RCC 7860 (cell line): ENCODE data around the gene LAMA1.
"Not testable (repeated sequence)": the region's sequence is repeated elsewhere in the genome, so short reads cannot be mapped to it uniquely, and the experiment has no call there.

ENCODE experiments used
- DNase-seq: peaks from one replicate; pipeline ENCODE4 v3.0.0-alpha.2; 2015; ENCODE audit warnings: low spot score
- FAIRE-seq: peaks from 2 replicates; lab custom pipeline; 2012; peaks lifted over from hg19 to GRCh38; lab: Jason Lieb, UNC

The LAMA1 gene

DNA sequence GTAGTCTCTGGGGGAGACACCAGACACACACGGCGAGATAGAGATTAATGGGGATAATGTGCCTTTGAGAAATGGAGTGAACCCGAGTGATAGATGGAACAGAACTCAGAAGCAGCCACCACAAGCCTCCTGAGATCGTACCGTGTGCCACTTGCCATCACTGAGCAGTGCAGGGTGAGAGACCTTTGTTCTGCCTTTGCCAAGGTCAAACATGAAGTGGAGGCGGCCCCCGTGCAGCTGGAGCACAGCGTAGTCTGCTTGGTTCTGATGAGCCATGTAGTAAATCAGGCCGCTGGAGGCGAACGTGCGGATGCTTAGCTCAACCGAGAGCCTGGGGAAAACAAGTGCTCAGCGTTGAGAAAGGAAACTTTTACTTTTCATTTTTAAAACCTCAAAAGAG lies 167.0 kb downstream of the LAMA1 start:
- DNase-seq (no peak), FAIRE-seq (no peak)

DNA sequence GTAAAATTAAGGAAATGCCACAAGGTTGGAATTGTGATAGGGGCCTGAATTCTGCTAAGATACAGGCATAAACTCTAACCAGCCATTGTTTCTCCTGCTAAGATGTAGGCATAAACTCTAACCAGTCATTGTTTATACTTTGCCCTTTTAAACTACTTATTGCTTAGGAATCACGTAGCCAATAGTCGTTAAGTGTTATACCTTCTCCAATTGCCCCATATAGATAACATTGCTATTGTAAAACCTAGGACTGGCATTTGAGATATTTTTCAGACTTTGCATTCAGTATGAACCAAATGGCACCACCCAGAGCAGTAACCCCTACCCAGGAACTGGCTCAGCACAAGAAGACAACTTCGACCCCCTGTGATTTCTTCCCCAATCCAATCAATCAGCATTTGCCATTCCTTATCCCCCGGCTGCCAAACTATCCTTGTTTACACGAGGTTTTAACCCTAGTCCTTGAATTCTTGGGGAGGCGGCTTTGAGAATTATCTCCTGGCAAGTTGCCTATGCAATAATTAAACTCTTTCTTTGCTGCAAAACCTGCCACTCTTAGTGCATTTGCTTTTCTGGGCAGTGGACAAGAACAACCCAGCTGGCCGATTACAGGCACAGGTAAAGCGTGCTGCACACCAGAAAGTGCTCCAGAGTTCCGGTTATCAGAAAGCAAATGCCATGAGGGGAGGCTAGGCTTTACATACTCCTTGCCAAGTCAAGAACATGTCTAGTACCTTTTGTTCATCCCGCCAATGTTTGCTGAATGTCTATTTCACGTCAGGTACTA lies 167.6 kb downstream of the LAMA1 start:
- no peak for DNase-seq
- no peak for FAIRE-seq

DNA sequence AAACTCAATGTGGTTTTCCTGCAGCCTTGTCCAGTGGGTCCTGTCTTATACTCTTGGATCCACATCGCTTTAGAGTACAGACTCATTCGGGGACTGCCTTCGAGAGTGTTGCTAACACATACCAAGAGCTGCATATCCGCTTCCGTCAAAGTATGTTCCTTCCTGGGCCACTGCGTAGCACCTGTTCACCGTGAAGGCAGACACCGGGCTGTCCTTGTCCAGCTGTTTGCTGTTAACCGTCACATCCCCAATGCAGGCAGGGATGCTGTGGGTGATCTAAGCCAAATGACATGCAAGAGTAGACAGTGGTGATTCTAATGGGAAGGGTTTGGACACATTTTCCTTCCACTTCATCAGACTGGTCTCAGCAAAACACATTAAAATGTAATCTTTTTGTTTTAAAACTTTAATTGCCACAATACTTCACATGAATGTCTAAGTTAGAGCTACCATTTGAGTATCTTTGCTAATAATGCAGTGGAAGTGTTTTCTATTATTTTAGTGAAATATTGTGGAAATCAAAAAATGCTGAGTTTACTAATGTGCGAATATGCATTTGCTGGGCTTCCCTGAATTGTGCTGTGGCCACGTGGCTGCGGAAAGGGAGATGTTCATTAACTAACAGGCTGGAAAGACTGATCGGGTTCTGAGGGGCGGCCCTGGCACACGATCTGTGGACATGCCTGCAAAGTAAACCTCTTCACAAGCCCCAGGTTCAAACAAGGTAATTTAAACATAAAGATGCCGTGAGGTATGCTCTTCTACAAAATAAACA lies 169.1 kb downstream of the LAMA1 start:
- FAIRE-seq (no peak), DNase-seq (no peak)

DNA sequence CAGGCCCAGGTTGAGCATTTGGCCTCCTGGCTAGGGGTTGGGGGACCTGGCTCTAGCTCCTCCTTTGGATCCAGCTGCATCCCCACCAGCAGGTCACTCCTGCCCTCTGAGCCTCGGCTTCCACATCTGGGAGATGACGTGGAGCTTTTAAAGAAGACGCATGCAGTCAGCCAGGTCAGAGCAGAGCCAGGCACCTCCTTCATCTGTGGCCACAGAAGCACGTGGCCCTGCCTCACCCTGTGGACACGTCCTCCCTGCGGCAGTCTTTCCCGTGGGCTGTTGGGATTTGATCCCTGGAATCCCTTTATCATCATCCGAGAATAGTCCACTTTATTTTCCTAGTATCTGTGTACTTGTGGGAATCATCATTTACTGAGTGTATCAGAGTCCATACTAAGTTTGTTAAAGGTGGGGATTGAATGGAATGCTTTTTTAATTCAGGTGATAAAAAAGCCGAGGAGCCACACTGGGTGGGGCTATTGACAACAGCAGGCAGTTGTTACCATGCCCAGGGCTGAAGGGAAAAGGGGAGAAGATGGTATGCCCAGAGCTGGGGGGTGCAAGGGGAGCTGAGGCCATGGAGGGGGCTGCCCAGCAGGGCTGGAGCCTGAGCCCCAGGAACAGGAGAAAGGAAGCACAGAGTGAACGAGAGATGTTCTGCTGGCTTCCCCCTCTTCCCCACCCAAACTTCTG lies 170.1 kb downstream of the LAMA1 start:
- no peak for DNase-seq
- no peak for FAIRE-seq

DNA sequence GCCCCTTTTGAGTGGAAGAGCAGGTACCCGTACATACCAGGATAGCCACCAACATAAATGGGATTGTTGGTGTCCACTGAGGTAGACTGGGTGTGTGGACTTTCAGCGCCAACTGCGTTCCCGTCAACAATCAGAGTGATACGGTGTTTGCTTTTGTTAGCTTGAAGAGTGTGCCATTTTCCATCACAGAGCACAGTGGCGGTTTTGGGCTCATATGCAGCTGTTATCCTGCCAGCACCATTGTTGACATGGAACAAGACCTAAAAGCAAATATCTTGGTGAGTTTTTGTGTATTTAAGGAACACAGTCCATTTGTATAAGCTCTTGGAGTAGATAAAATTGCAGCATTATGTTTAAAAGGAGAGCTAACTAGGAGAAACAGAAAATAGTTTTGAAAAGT lies 174.5 kb downstream of the LAMA1 start:
- FAIRE-seq (no peak), DNase-seq (no peak)

DNA sequence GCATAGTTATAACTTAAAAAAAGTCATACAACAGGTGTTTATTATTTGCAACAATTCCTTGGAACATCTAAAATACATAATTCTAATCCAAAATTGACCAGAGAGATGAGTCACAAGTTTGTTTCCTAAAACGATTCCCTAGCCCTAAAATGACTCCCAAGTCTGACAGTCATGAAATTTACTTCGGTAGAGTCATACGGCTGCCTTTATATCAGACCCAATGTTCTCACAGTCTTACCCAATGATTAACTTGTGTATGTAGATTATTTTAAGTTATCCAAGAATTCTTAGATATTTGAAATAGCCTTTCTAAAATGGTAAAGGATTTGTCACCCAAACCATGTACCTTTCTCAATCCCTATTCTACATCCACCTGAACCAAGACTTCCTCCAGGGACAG lies 174.9 kb downstream of the LAMA1 start:
- no peak for FAIRE-seq
- DNase-seq = no peak

DNA sequence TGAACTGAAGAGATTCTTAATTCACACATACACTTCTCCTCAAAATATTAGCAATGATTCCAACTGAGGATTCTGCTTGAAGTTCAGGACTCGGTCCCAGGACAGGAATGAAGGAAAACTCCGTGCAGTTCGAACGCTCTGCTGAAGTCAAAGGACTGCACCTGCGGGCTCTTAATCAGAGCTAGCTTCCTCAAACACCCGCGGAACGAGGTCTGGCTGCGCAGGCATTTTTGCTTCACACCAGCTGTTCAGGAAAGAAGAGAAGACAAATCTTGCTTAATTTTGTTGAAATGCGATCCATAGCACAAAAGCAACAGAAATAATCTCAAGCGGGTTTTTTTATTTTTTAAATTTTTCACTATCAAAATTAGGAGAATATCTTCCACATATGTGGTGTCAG lies 175.6 kb downstream of the LAMA1 start:
- FAIRE-seq (no peak), DNase-seq (no peak)

DNA sequence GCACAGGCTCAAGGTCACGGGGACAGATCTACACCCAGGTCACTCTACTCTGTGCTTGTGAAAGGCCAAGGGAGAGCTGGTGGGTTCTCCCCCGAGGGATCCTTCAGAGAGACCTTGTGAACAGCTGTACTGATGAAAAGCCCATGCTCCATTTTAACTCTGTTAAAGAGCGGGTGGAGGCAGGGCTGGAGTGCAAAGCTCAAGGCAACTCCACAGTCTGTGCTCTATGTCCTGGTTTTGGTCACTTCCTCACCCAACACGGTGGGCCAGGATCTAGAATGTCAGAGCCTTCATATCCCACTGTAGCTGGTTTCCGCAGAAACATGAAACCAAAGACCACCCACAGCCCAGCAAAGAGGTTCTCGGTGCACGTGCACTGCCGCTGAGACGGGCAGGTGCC lies 177.1 kb downstream of the LAMA1 start:
- FAIRE-seq (no peak), DNase-seq (no peak)

DNA sequence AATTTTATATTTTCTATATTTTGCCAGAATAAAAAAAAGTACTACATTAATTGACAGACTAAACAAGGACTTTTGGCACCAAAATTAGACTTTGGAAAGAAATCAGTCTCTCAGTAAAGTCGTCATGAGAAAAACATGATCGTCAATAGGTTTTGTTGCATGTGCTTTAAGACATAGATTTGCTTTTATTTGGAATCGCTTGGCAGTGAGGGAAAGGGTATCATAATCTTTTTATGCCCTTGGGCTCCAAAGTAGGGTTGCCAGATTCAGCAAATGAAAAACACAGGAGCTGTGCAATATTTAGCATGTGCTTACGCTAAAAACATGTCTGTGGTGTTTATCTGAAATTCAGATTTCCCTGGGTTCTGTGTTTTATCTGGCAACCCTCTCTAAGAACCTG lies 177.6 kb downstream of the LAMA1 start:
- FAIRE-seq = no peak
- DNase-seq = no peak

DNA sequence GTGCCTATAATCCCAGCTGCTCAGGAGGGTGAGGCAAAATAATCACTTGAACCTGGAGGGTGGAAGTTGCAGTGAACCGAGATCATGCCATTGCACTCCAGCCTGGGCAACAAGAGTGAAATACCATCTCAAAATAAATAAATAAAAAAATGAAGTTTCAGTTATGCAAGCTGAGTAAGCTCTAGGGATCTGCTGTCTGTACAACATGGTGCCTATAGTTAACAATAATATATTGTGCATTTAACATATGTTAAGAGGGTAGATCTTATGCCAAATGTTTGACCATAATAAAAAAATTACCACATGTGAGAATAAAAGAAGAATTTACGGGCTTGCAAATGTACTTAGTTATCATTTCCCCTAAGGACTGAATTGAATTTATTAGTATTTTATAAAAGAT lies 179.2 kb downstream of the LAMA1 start:
- not testable (repeated sequence) for FAIRE-seq

DNA sequence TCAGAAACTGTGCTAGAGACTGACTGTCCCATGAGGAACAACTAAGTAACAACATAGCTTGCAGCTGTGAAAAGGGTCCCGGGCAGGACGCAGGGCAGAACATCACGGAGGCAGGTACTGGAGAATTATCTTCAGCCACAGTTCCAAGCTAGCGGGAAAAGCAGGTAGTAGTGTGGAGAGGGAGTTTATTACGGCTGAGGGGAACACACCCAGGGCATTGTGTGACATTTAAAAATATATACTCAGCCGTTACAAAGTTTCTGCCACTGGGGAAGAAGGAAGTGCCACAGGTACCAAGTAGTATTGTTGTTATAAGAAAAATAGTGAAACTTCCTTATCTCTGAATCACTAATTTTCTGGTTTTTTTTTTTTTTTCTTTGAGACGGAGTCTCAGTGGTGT lies 179.6 kb downstream of the LAMA1 start:
- no peak for FAIRE-seq
- DNase-seq = no peak

More for the DNA sequence above, 179.2 kb downstream of the LAMA1 start:
- not testable (repeated sequence) for DNase-seq

DNA sequence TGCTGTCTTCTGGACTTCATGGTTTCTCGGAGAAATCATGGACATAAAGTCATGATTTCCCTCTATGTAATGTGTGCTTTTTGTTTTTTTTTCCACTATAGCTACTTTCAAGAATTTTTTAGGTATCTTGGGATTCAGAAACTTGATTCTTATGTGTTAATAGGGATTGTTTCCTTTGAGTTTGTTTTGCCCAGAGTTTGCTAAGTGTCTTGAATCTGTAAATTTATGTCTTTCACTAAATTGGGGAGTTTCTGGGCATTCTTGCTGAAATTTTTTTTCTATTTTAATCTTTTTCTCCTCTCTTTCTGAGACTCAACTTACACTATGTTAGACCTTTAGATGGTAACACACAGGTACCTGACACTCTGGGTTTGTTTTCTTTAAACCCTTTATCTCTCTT lies 182.7 kb downstream of the LAMA1 start:
- DNase-seq = no peak
- FAIRE-seq = no peak

DNA sequence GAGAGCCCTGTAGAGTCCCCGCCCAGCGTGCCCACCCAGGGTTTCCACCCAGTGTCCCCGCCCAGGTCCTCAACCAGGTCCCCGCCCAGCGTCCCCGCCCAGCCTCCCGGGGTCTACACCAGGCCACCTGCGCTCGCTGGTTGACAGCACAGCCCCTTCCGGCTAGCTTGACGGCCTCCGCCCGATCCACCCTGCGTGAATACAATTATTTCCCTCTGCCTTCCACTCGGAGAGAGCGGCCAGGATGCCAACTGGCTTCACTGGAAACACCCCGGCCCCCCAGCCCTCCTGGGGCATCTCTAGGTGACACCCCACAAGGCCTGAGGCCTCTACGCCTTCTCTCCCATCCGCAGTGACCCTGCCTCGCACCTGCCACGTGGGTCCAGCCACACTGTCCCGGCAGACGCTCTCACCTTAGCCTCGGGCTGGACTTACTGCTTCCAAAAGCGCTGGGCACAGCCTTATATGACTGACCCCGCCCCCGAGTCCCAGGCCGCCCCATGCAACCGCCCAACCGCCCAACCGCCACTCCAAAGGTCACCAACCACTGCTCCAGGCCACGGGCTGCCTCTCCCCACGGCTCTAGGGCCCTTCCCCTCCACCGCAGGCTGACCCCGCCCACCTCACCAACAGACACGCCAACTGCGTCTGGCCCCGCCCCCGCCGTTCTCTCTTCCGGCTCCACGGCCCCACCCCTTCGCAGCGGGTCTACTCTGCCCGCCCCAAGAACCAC lies 188.1 kb downstream of the LAMA1 start:
- DNase-seq (no peak), FAIRE-seq (no peak)

DNA sequence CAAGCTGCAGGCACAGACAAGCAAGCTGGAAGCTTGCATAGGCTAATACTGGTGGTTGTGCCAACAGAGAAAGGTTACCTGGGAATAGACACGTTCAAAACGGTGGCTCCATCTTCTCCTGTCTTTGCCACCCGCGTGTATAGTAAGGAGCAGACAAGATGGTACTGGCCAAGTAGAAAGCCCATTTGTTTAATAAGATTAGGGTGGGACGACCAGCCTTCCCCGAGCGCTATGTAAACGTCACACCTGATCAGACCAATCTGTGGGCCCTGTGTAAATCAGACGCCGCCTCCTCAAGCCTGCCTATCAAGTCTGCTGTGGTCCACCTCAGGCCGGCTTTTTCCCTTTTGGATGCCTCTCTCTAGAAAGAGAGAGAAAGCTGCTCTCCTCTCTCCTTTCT lies 189.2 kb downstream of the LAMA1 start:
- FAIRE-seq = no peak
- DNase-seq = no peak

DNA sequence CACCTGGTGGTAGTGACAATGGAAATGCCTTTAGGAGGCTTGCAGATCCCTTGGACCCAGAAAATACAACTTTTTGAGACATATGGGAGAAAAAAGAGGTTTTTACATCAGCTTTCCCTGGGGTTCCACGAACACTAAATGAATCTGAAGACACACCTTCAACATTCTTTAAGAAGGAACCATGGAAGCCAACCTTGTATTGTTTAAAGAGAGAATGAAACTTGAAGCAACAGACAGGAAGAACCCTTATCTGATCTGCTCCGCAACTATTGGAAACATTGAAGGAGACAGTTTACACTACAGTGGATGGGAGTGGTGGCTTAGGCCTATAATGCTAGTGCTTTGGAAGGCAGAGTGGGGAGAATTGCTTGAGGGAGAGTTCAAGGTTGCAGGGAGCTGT lies 190.4 kb downstream of the LAMA1 start:
- FAIRE-seq = no peak
- no peak for DNase-seq

DNA sequence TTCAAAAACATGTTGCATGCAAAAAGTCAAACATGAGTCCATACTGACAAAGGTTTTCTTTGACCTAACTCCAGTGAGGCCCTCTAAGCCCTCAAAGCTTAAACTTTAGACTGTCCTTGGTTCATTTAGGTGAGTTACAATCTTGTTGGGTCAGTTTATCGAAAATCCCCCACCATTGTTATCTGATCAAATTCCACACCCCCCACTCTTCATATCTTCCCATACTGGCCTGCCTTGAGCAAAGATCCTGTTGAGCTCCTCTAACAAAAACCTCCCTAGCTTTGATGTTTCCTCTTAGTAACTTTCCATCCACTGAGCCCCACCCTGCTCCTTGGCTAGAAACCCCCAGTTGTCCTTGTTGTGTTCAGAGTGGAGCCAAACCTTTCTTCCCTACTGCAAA lies 194.4 kb downstream of the LAMA1 start:
- DNase-seq (no peak), FAIRE-seq (no peak)

DNA sequence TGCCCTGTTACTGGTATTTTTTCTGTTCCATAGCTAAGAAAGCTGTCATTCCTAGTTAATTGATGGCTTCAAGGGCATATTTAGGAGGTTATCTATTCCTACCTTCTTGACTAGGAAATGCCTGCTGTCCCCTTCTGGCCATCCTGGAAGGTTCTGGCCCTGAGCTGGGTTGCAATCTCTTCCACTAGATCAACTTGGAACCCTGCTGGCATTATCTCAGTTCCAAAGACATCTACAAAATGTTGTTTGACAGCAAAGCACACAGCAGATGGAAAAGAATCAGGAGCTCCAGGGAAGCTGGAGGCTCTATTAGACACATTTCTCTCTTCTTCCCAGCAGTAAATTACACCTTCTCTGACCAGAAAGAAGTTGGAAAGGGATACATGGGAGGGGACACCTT lies 196.0 kb downstream of the LAMA1 start:
- DNase-seq (no peak), FAIRE-seq (no peak)

DNA sequence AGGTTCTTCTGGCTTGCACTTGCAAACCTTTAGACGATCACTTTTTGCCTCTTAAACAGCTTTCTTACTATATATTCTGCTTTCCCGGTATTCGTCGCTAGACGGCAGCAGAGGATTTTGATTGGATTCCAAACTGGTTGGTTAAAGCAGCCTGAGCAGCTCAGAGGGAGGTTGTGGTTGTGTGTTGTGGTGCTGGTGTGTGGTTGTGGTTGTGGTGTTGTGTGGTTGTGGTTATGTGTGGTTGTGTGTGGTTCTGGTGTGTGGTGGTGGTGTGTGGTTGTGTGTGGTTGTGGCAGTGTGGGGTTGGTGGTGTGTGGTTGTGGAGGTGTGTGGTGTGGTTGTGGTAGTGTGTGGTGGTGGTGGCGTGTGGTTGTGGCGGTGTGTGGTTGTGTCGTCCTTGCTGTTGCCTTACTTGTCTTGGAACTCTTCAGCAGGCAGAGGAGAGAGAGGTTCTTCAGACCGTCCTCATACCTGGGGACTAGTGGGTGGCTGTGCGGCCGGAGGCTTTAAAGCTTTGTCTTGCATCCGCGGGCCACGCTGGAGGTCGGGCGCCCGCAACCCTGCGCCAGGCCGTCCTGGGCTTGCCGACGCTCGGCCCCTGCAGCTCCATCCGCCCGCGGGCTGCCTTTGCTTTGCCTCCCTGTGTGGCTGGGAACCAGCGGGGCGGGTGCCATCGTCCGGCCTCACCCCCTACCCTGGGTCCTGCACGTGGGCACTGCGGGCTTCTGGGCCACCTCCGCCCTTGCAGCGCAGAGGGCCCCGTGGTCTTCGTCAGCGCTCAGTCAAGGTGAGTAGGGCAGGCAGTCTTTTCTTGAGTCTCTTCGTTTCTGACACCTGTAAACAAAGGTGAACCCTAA lies 197.3 kb downstream of the LAMA1 start:
- DNase-seq (peak; percentile 49), FAIRE-seq (no peak)

DNA sequence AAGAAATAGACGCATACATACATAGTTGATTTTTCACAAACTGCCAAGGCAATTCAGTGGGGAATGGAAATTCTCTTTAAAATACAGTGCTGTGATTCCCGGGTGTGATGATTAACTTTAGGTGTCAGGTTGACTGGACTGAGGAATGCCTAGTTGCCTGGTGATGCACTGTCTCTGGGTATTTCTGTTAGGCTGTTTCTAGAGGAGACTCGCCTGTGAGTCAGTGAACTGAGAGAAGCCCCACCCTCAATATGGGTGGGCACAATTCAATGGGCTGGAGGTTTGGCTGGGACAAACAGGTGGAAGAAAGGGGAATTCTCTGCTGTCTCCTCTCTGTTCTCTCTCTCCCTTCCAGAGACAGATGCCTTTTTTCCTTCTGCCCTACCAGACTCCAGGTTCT lies 200.5 kb downstream of the LAMA1 start:
- FAIRE-seq = peak; percentile 42
- peak; percentile 67 for DNase-seq

DNA sequence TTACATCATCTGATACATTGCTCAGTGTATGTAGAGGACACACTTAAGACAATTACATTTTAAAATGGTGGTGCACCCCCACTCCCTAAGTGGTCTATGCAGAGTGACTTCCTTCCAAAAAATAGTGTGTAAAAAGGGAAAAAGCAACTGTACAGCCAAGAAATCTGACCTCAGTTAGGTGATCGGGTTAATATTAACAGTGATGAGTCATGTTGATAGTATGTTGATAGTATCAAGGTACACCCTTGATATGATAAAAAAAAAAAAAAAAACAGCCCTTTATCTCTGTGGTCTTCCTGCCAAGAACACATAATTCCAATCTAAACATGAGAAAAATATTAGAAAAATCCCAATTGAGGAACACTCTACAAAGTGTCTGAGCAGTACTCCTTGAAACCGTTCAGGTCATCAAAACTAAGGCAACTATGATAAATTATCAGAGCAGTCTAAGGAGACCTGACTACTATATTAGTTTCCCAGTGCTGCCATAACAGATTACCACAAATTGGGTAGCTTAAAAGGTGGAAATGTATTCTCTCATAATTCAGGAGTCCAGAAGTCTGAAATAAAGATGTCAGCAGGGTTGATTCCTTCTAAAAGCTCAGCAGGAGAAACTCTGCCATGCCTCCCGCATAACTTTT lies 216.2 kb downstream of the LAMA1 start:
- FAIRE-seq = peak; percentile 50
- peak; percentile 50 for DNase-seq
